Measurements from ENCODE around the gene SLC45A2.

SLC45A2 gene

DNA sequence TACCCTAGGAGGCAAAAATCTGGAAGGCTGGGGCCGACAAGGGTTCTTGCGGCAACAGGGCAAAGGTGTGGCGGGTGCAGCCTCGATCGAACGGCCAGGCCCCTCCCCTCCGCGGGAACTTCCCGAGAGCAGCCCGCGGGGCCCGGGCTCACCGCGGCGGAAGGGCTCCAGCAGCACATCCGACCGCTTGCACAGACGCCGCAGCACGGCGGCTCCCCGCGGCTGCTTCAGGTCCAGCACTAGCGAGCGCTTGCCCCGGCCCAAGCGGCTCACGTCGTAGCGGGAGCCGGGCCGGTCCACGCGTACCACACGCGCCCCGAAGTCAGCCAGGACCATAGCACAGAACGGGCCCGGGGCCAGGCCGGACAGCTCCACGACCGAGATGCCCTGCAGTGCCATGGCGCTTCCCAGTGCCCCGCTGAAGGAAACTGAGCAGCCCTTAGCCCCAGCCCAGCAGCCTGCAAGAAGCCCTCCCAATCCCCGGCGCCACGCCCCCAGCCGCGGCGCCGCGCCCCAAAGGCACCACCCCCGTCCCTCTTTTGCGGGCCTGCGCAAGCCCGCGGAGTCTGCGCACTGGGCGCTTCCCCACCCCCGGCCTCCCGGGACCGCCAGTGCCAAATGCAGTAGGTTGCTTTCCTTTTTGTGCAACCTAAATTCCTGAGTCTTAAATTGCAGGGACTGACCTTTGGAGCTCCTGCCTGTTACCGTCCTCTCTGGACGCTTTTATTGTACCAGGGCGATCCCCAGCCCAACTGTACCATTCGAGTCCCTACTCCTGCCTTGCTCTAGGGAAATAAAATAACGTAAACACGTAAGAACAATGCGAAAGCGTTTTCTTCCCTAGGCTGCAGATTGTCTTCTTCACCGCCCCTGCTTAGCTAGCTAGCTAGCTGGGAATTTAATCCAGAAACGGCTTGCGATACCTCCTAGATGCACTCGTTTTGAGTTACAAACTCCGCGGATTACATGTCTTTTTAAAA, 23.4 kb upstream of the SLC45A2 start, which contains the start of gene AMACR:
TSS of gene AMACR (minus strand) at position 430 of the 980 bp plus-strand sequence. CDS start at position 399, 31 bp downstream.
- peak within 1 kb of the TSS; percentile 82 for H3K4me3 ChIP-seq (ENCODE audit: low read length)
- TF ChIP-seq, protein P1, sequence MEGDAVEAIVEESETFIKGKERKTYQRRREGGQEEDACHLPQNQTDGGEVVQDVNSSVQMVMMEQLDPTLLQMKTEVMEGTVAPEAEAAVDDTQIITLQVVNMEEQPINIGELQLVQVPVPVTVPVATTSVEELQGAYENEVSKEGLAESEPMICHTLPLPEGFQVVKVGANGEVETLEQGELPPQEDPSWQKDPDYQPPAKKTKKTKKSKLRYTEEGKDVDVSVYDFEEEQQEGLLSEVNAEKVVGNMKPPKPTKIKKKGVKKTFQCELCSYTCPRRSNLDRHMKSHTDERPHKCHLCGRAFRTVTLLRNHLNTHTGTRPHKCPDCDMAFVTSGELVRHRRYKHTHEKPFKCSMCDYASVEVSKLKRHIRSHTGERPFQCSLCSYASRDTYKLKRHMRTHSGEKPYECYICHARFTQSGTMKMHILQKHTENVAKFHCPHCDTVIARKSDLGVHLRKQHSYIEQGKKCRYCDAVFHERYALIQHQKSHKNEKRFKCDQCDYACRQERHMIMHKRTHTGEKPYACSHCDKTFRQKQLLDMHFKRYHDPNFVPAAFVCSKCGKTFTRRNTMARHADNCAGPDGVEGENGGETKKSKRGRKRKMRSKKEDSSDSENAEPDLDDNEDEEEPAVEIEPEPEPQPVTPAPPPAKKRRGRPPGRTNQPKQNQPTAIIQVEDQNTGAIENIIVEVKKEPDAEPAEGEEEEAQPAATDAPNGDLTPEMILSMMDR (conservative IDR thresholded peaks at IDR 0.05; ENCODE audit: low read length), result 0 out of 2 replicates have a peak, but pooled peaks have one; percentile 8
- peak; percentile 94 for DNase-seq (ENCODE audit: low read depth)

DNA sequence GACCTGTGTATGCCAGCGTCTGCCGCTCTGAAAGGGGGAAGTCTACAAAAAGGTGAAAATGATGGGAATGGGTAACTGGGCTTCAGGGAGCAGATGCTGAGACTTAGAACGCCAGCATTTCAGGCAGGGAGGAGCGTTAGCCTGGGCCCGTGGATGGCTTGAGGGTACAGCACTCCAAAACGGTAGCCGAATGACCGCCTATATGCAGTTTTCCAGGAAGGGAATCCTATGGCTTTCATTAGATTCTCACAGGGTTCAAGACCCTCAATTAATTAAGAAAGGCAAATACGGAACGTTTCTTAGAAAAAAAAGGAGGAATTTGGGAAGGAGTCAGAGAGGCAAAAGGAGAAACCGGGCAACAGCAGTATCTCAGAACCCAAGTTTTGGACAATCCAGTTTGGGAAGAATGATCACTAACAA, 22.7 kb upstream of the SLC45A2 start:
- TF ChIP-seq, protein P1 (conservative IDR thresholded peaks at IDR 0.05; ENCODE audit: low read length), result no peak

DNA sequence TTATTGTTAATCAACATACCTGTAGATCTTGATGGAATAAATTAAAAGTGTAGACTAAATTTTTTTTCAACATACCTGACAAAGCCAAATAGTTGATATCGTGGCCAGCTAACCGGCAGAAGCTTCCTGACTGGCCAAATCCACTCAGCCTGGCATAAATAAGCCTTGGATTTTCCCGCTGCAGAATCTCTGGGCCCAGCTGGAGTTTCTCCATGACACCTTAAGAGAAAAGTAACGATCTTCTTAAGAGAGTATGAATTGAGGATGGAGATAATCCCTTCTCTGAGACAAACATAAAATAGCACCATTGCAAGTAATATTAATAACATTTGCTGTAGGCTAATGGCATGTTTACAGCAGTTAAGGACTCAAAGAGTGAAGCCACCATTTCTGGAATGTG, 21.2 kb upstream of the SLC45A2 start:
- TF ChIP-seq, protein P1 (conservative IDR thresholded peaks at IDR 0.05; ENCODE audit: low read length), result no peak
- DNase-seq (ENCODE audit: low read depth), result no peak

More for the DNA sequence above, 22.7 kb upstream of the SLC45A2 start:
- peak overlapping the region; percentile 82 for H3K4me3 ChIP-seq (ENCODE audit: low read length)
- DNase-seq (ENCODE audit: low read depth), result no peak

DNA sequence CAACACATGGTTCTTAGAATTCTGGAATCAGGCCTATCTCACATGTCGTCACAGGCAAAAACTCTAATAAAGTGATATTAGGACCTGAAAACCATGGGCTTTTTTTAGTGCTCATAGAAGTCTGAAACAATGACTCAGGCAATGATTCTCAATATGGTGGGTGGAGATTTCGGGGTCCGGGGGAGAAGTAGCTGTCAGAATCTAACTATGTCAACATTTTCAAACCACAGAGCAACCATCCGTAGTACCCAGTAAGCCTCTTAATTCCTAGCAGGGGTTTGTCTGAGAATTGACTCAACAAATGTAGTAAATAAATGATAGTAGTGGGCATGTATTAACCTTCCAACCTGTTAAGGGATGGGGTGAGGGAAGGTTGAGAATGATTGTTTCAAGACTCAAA, 20.7 kb upstream of the SLC45A2 start:
- TF ChIP-seq, protein P1 (conservative IDR thresholded peaks at IDR 0.05; ENCODE audit: low read length), result no peak
- DNase-seq (ENCODE audit: low read depth), result no peak
- H3K4me3 ChIP-seq (ENCODE audit: low read length), result no peak overlapping the region

More for the DNA sequence above, 21.2 kb upstream of the SLC45A2 start:
- H3K4me3 ChIP-seq (ENCODE audit: low read length), result no peak overlapping the region

DNA sequence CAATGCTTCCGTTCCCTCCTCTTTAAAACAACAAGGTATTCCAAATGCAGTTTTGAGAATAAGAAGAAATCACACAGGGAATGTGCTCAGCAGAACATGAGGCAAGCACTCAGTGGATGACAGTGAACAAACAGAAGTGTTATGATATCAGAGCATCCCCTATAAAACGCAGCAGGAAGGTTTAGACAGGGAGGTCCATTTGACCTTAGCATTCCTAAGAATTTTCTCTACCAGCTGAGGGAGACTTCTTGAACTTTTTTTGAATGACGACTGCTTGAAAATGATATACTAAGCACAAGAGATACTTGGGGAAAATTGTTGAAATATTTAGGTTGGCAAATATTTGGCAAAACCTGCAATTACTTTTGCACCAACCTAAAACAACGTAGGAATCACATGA, 19.4 kb upstream of the SLC45A2 start:
- no peak overlapping the region for H3K4me3 ChIP-seq (ENCODE audit: low read length)
- TF ChIP-seq, protein P1 (conservative IDR thresholded peaks at IDR 0.05; ENCODE audit: low read length), result no peak
- no peak for DNase-seq (ENCODE audit: low read depth)

DNA sequence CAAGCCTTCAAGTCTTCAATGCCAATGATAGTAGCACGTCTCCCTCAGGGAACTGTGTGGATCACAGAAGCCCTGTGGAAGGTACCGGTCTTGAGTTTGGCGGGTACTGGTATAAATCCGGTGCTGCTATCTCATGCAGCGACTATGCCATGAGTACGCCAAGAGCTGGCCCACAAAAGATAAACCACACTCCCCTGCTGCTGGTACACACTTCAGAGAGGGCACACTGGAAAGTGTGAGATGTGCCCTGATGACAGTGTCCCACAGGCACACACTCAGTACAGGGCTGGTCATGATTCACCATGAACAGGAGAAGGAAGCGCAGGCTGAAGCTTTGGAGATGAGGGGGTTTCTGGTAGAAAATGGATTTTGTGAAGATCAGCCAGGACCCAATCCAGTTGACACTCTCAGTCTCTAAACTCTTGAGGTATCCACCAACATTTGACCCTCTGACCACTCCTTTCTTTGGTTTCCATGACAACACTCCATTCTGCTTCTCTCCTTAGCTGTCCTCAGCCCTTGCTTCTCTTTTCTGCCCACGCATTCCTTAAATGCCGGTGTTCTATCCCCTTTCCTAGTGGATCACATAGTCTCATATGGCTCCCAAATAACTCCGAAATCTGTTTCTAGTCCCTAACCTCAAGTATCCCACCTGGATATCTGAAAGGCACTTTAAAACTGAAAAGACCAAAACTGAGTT, 18.3 kb upstream of the SLC45A2 start:
- H3K4me3 ChIP-seq (ENCODE audit: low read length), result no peak overlapping the region
- TF ChIP-seq, protein P1 (conservative IDR thresholded peaks at IDR 0.05; ENCODE audit: low read length), result no peak
- no peak for DNase-seq (ENCODE audit: low read depth)

All from AG10803 (cell line).